GM12864 (cell line): Measurements from ENCODE around the gene ADGRG1.

Experiments used
- DNase-seq: peaks from one replicate; pipeline ENCODE4 v3.0.0-alpha.2; 2011; ENCODE audit warnings: low read depth
- H3K4me3 ChIP-seq: 2 replicates; pipeline ENCODE4 v1.5.1; 2011; ENCODE audit warnings: mild to moderate bottlenecking, low read depth, low read length, control low read depth
- CTCF ChIP-seq: IDR thresholded peaks from 2 replicates; pipeline ENCODE4 v1.5.1; 2011; ENCODE audit warnings: low read depth, mild to moderate bottlenecking, moderate library complexity, low read length, control low read depth, inconsistent platforms; ENCODE audit errors: missing control alignments

The ADGRG1 gene

DNA sequence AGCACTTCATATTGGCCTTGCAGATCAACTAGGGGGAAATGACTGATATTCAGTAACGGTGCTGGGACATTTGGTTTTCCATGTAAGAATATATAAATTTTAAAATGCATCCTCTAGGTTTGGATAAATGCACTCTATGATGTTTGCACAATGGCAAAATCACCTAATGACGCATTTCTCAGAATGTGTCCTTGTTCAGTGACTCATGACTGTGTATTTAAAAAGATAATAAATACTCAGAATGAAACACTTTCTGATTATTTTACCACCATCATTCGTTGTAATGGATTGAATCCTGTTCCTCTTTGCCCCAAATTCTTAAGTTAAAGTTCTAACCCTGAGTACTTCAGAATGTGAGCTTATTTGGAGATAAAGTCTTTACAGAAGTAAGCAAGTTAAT is 17.2 kb upstream of the ADGRG1 start:
- TF ChIP-seq CTCF: no peak
- no peak overlapping the region; the same call in 1 of the 2 replicates for H3K4me3 ChIP-seq
- DNase-seq: no peak

DNA sequence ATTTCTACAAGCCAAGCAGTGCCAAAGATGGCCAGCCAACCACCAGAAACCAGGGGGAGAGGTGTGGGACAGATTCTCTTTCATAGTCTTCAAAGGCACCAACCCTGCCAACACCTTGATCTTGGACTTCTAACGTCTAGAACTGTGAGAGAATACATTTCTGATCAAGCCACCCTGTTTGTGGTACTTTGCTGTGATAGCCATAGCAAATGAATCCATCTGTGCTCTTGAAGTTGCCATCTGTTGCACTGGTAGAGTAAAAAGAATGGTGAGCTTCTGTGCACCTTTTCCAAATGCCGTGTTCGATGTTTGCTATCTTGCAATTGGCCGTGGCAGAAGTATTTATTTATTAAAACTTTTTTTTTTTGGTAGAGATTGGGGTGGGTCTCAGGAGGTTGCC is 16.7 kb upstream of the ADGRG1 start:
- no peak for TF ChIP-seq CTCF
- DNase-seq: no peak
- no peak overlapping the region for H3K4me3 ChIP-seq

- no peak overlapping the region for H3K4me3 ChIP-seq
- no peak for TF ChIP-seq CTCF
- DNase-seq: no peak
These were observed 15.9 kb upstream of the ADGRG1 start for GRCh38 chr16:57612494-57612893.

DNA sequence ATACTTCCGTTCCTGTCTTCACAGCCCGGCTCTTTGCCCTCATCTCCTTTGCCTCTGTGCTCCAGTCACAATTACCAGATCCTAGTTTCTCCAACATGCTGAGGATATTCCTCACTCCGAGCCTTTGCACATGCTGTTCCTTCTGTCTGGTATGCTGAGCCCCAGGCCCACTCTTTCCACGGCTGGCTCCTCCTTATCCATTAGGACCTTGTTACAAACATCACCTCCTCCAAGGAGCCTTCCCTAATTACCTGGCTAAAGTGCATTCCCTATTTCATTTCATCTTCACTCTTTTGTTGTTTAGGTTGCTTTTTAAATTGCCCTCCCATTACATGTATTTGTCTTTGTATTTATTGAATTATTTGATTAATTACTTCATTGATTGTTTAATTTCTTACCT is 14.9 kb upstream of the ADGRG1 start:
- no peak for DNase-seq
- no peak for TF ChIP-seq CTCF
- no peak overlapping the region for H3K4me3 ChIP-seq

- DNase-seq: no peak
These were observed 13.9 kb upstream of the ADGRG1 start for GRCh38 chr16:57614536-57614935.

DNA sequence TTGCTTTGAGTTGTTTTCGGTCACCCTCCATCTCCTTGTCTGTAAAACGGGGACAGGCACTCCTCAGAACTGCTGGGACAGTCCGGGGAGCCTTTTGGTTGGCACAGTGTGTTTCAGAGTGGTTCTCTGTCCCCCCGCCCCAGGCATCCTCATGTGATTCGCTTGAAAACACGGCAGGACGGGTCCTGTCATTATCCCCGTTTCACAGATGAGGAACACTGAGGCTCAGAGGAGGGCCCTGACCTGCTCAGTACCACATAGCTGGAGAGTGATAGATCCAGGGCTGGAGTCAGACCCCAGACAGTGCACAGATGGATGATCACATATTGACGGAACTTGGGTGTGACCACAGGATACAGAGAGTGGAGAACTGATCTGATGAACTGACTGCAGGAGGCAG is 13.5 kb upstream of the ADGRG1 start:
- DNase-seq: no peak
- H3K4me3 ChIP-seq: no peak overlapping the region
- no peak for TF ChIP-seq CTCF

More at GRCh38 chr16:57614536-57614935, 13.9 kb upstream of the ADGRG1 start:
- TF ChIP-seq CTCF: no peak
- no peak overlapping the region for H3K4me3 ChIP-seq

GRCh38 chr16:57615813-57616212 is 12.6 kb upstream of the ADGRG1 start:
- TF ChIP-seq CTCF: no peak
- no peak for DNase-seq
- no peak overlapping the region for H3K4me3 ChIP-seq
